NCI-H1105 (cell line): Measurements from ENCODE around the gene CFLAR.
"Not testable (repeated sequence)": the region's sequence is repeated elsewhere in the genome, so short reads cannot be mapped to it uniquely, and the experiment has no call there.

ENCODE experiments used
- DNase-seq: peaks from one replicate; lab custom pipeline; 2025; lab: John Stamatoyannopoulos, UW

CFLAR gene

GRCh38 chr2:201182650-201183364 lies 66.8 kb downstream of the CFLAR start, which contains the start of gene CASP10:
TSS of gene CASP10 (plus strand) at chr2:201183141. CDS start at chr2:201185778, 2,637 bp downstream.
- DNase-seq: no peak

GRCh38 chr2:201183365-201183727 lies 67.4 kb downstream of the CFLAR start:
- DNase-seq: no peak

GRCh38 chr2:201183835-201184234 lies 67.9 kb downstream of the CFLAR start:
- DNase-seq: not testable (repeated sequence)

- DNase-seq: not testable (repeated sequence)
These were observed 68.3 kb downstream of the CFLAR start for GRCh38 chr2:201184248-201184647.

- DNase-seq: no peak
These were observed 69.9 kb downstream of the CFLAR start for GRCh38 chr2:201185863-201186262.

GRCh38 chr2:201186982-201187381 lies 71.0 kb downstream of the CFLAR start:
- DNase-seq: no peak

GRCh38 chr2:201188449-201188848 lies 72.5 kb downstream of the CFLAR start:
- DNase-seq: no peak

- no peak for DNase-seq
These were observed 75.3 kb downstream of the CFLAR start for GRCh38 chr2:201191132-201191875.

GRCh38 chr2:201194097-201194496 lies 78.1 kb downstream of the CFLAR start:
- DNase-seq: no peak

GRCh38 chr2:201195331-201195730 lies 79.4 kb downstream of the CFLAR start:
- no peak for DNase-seq

GRCh38 chr2:201196003-201196402 lies 80.0 kb downstream of the CFLAR start:
- DNase-seq: no peak

- DNase-seq: no peak
These were observed 80.8 kb downstream of the CFLAR start for GRCh38 chr2:201196803-201197202.

GRCh38 chr2:201197781-201198180 lies 81.8 kb downstream of the CFLAR start:
- DNase-seq: no peak

GRCh38 chr2:201199847-201200246 lies 83.9 kb downstream of the CFLAR start:
- no peak for DNase-seq

GRCh38 chr2:201200345-201200744 lies 84.4 kb downstream of the CFLAR start:
- DNase-seq: no peak

- DNase-seq: no peak
These were observed 85.4 kb downstream of the CFLAR start for GRCh38 chr2:201201371-201201770.

GRCh38 chr2:201203916-201204654 lies 88.1 kb downstream of the CFLAR start:
- no peak for DNase-seq

GRCh38 chr2:201204655-201205514 lies 88.9 kb downstream of the CFLAR start:
- no peak for DNase-seq

GRCh38 chr2:201205515-201205849 lies 89.5 kb downstream of the CFLAR start:
- DNase-seq: no peak

- no peak for DNase-seq
These were observed 92.7 kb downstream of the CFLAR start for GRCh38 chr2:201208563-201209252.

- DNase-seq: no peak
These were observed 100.0 kb downstream of the CFLAR start for GRCh38 chr2:201215963-201216362.
